Measurements from ENCODE around the gene JAK1.
"Not testable (repeated sequence)": the region's sequence is repeated elsewhere in the genome, so short reads cannot be mapped to it uniquely, and the experiment has no call there.

JAK1 gene

DNA sequence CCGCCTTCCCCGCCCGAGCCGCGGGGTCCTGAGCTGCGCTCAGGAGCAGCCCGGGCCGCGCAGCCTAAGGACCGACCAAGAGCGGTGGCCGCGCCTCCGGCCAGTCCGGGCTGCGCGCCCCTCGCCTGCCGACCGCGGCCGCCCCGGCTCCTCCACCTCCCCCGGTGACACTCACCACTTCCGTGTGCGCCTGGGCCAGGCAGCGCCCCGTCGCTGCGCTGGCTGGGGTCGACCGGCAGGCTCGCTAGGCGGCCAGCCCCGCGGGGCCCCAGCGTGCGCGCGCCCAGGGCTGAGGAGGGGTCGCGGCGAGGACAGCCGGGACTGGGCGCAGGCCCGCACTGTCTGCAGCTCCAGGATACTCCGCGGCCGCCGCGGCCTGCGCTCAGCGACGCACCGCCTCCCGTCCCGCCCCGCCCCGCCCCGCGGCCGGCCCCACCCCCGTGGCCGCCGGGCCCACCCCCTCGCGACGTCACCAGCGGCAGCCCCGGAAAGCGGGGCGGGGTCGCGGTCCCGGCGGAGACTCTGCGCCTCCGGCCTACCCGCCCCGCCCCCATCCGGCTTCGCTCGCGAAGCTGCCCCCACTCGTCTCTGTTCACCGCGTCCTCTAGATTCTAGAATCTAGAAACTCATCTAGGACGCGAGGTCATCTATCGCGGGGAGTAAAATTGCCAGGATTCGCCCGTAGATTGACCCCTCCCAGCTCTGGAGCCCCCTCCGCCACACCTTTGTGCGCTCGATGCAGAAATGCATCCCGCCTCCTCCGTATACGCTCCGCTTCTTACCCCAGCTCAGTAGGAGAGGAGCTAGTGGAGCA is at the start of gene JAK1:
Gene JAK1 (minus strand): TSS at position 392 of the 814 bp plus-strand sequence. CDS start 80,285 bp downstream, outside the sequence.
- DNase-seq (ENCODE audit: low read depth), result peak; percentile 42

DNA sequence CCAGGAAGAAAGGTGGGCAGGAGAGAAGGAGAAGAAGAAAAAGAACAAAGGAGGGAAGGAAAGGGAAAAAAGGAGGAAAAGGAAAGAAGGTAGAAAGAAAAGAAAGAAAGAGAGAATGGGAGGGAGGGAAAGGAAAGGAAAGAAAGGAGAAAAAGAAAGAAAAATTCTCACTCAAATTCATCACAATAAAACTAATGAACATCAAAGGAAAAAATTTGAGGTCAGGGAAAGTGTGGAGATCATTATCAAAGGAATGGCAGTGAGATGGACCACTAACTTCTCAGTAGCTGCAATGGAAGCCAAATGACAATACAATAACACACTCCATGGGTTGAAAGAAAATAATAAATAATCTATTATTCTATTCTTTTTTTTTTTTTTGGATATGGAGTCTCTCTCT is 48.0 kb upstream of the JAK1 start:
- DNase-seq (ENCODE audit: low read depth), result no peak

DNA sequence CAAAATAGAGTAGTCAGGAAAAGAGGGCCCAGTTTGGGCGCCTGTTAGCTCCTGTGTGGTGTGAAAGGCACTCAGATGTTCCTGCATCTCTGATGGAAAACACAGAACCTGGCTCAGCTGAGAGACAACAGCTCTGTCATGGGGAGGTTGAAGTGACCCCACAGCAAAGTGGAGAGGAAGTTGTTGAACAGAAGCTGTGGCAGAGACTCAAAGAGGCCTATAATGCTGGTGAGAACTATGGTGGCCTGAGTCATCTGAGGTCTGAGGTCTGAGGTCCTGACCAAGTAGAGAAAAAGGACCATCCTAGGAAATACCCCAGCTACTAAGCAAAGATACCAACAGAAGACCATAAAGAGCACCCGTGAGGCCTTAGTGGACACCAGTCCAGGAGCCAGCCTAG is 45.6 kb upstream of the JAK1 start:
- DNase-seq (ENCODE audit: low read depth), result no peak

DNA sequence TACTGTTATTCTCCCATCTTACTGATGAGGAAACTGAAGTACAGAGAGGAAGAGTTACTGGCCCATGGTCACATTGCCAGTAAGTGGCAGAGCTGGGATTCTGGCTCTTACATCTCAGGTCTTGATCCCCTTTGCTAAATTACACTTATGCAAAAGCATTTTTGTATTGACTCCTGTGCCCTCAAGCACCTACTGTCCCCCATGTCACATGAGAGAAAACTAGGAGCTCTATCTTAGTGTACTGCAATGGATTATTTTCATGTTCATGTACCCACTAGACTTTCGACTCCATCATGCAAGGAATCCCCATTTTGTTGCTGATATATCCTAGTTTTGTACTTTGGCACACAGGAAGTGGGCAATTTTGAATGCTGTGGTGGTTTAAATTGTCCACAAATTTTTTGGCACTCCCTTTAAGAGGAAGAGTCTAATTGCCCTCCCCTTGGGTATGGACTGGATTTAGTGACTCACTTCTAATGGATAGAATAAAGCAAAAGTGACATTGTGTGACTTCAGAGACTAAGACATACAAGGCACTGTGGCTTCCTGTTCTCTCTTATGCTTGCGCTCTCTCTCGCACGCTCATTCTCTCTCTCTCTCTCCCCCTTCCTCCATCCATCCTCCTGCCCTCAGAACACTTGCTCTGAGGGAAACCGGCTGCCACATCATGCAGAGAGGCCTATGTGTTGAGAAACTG is 43.5 kb upstream of the JAK1 start:
- no peak for DNase-seq (ENCODE audit: low read depth)

DNA sequence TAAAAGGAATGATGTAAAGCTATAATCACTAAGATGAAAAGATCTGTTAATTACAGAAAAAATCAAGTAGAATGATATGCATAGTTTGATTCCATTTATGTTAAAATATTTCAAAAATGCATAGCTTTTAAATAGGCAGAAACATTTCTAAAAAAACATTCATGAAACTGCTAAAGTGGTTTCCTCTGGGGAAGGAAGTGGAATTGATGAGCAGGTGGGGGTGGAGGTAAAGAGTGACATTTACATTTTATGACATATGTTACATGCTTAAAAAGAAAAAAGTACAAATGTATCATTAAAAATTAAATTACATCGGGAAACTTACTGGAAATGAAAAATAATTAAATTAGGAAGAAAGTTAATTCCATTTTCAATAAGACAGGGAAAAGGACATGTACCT is 42.8 kb upstream of the JAK1 start:
- no peak for DNase-seq (ENCODE audit: low read depth)

DNA sequence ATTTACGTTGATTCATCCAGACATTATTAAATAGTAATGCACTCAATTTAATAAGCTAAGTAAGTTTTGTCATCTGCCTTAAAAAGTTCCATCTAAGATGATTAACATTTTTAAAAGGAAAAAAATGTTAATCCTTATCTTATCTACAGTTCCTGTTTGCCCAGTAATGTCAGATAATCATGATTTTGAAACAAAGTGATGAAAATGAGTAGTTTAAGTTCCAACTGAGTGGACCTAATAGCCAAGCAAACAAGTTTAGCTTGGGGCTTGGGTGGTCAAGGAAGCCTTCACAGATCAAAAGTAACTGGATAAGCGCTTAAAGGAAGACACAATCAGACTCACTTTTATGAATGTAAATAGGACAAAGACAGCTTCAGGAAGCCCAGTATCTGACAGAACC is 40.5 kb upstream of the JAK1 start:
- no peak for DNase-seq (ENCODE audit: low read depth)

DNA sequence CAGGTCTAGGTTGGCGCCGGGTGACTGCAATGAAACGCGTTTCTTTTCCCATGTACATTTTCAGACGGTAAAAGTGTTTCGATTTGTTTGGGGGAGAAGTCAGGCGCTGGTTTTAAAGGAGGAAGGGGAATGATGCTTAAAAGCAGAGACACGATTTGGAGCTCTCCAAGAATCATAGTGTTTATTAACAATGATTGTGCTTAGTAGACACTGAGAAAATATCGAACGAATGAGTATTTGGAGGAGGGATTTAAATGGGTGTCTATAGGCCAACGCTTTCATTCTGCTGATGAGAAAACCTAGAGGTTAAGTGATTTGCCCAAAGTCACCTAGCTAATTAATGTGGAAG is 36.9 kb upstream of the JAK1 start:
- no peak for DNase-seq (ENCODE audit: low read depth)

DNA sequence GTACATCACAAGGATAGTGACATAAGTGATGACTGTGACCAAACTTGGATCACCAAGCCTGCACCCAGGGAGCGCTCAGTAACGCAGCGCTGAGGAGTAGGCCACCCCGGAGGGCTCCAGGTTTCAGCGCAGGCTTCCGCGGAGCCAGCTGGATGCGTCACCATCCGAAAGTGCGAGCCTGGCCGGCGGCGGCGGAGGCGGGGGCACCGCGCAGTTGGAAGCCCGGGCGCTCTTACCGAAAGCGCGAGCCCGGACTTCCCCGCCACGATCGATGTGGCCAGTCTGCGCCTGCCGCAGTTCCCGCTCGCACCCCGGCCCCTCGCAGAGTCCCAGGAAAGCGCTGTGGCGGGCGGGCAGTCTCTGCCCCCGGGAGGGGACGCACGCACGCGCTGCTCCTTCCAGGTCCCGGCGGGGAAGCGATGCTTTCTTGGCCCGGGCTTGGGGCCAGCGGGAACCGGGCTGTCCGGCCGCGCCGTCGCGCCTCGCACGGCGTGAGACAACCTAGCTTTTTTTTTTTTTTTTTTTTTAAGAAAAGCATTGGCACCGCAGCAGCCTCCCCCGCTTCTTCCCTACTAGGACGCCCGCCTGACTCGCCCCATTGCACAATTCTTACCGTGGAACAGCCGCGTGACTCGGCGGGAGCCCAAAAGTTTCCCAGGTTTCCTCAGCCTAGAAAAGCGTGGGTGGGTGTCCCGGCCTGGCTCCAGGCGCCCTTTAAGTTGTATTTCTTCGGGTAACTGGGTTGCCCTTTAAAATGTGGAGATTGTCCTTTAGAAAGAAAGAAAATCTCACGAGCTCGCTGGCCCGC is 36.4 kb upstream of the JAK1 start:
- peak; percentile 14 for DNase-seq (ENCODE audit: low read depth)

DNA sequence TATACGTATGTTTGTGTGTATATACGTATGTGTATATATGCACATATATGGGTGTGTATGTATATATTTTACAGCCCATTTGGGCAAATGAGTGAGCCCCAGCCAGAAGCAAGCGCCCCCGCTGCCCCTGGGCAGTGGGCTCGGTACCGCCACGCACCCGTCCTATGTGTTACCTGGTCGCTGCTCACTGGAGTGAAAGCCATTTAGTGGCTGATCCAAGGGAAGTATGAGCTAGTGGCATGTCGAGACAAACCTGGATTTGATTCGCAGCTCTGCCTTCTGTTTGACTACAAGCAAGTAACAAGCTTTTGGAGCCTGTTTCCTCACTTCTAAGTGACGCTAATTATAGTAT is 35.8 kb upstream of the JAK1 start:
- no peak for DNase-seq (ENCODE audit: low read depth)

DNA sequence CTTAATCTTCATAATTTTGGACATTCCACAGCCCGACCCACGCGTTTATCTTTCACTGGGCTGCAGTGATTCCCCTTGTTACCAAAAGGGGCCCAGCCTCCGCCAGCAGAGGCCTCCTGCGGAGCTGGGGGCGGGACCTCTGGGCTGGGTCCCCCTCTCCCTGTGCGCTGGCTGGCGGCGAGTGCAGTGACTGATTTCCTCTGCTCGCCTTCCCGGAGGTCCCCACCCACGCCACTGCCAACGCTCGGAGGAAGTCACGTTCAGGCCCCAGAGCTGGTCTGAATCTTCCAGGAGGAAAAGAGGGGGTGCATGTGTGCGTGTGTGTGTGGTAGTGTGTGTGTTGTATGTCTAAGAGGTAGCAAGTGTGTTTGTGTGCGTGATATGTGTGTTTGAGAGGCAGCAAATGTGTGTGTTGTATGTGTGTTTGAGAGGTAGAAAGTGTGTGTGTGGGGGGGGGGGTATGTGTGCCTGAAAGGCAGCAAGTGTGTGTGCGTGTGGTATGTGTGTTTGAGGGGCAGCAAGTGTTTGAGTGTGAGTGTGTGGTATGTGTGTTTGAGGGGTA is 35.0 kb upstream of the JAK1 start:
- no peak for DNase-seq (ENCODE audit: low read depth)

DNA sequence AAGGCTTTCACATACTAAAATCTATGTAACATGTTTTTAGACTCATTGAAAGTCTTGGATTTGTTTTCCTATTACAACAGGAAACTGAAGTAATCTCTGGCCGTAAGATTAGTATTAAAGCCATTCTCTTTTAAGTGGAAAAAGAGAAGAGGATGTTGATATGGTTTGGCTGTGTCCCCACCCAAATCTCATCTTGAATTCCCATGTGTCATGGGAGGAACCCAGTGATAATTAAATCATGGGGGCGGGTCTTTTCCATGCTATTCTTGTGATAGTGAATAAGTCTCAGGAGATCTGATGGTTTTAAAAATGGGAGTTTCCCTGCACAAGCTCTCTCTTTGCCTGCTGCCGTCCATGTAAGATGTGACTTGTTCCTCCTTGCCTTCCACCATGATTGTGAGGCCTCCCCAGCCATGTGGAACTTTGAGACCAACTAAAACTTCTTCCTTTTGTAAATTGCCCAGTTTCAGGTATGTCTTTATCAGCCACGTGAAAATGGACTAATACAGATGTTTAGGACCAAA is 32.1 kb upstream of the JAK1 start:
- not testable (repeated sequence) for DNase-seq (ENCODE audit: low read depth)

DNA sequence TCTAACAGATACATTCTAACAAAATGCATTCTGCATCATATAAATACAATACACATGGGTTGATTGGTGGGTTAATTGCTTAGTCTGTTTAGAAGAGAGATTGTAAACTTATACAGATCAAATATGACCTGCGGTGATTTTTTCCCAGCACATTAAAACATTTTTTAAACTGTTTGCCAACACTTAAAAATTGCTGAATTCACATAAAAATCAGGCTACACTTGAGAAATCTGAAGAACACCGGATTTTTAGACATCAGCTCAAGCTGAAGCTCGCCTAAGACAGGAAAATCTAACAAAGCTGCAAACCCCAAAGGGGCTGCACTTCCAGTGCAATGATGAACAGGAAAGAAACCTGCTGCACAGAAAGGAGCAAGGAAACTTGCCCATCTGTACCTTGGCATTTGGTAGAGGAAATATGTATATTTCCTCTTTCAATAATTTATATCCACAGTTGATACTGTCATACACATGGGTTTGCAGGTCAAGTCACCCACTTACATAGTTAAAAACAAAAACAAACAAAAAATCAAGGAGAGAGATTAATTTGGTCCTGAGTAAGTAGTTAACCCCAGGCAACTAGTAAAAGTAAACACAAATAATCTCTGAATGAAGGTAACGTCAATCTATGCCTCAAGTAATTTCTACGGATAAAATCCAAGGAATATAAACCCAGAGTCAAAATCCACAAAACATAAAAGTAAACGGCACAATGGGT is 30.4 kb upstream of the JAK1 start:
- no peak for DNase-seq (ENCODE audit: low read depth)

DNA sequence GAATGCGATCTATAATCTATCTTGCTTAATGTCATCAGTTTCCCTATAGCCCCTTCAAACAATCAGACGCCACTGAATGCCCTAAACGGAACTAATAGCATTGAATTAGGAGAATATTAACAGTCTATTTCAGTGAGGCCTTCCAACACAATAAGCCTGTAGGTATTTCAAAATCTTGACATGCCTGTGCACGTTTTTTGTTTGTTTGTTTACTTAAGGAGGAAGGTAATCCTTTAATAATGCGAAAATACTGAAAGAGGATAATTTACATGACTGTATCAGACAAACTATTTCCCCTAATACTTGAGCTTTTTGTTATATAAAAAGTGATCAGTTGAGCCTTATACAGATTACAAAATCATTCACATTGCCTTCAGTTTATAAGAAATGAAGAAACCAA is 29.0 kb upstream of the JAK1 start:
- no peak for DNase-seq (ENCODE audit: low read depth)

DNA sequence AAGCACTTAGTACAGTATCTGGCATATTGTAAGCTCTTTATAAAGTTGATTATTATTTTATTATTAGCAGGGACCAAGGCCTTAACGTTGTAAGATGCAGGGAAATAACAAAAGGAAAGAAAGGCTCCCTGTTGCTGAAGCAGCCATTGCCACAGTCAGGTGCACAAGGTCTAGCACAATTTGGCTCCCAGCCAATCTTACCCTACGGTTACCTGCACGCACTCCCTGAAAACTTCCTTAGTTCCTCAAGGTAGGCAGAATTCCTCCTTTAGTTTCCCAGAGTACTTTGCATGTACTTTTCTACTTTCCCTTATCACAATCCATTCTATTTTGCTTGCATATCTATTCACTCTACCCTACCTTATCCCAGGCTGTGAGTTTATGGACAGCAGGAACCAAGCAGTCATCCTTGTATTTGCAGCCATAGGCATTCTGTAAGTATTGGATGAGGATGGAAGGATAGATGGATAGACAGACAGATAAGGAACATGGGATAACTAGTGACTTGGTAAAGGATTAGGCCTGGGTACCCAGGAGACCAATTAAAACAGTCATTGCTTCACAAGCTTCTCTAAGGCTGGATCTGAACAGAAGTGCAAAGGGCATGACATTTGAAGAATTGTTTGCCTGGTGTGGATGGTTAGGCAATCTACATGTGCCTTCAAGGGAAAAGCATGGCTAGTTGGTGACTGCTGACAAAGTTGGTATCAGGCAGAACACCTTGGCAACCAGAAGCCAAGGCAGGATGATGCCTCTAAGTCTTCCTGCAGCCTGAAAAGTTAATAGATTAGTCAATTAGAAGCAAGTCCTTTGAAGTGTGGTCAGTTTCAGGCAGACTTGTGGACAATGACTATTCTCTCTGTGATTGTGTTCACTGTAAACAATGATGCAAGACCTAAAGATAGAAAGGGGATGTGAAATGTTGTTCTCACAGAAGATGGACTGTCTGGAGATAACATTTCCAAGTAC is 20.8 kb upstream of the JAK1 start:
- no peak for DNase-seq (ENCODE audit: low read depth)

DNA sequence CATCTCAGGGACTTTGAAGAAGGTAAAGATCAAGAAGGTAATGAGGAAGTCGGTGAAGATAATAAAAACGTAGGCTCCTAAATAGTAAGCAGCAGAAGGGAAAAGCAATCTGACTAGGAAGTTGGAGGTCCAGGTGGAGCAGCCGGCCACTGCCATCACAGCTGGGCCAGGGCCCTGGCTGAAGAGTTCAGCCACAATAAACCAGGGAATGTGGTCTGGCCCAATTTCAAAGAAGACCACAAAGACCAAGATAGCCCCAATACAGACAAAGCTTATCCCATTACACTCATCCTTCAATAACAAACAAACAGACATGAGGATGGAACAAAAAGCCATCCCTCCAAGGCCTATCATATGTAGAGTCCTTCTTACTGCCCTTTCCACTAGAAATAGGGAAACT is 18.4 kb upstream of the JAK1 start:
- DNase-seq (ENCODE audit: low read depth), result no peak

DNA sequence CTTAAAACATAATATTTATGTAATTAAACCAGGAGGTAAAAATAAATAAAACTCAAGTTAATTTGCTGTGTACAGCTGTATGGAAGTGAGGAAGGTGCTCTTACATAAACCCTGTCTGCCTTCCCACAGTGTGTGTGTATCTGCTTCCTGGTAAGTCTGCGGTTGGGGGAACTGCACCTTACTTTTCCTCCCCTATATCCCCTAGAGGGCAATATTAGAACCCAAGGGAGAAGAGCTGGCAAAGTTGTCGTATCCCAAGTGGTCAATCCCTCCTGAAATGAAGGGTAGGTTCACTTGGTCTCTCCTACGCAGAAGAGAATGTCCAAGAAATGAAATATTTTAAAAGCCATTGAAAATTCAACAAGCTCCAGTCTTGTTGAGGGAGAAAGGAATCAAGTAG is 17.8 kb upstream of the JAK1 start:
- no peak for DNase-seq (ENCODE audit: low read depth)

DNA sequence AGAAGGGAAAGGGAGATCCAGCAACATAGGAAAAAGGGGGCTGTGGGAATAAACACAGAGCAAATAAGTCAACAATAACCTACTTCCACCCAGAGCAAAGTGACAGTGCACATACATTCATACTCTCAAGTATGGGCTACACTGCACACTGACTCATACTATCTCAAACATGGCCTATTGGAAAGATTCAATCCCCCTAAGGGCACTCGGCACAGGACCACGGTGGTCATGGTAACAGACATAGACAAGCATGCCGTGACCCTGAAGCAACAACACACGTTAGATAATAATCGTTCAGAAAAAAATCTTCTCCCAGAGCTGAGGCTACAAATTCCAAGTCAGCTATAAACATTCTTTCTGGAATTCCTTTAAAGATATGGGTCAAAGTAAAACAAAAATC is 16.8 kb upstream of the JAK1 start:
- DNase-seq (ENCODE audit: low read depth), result no peak

DNA sequence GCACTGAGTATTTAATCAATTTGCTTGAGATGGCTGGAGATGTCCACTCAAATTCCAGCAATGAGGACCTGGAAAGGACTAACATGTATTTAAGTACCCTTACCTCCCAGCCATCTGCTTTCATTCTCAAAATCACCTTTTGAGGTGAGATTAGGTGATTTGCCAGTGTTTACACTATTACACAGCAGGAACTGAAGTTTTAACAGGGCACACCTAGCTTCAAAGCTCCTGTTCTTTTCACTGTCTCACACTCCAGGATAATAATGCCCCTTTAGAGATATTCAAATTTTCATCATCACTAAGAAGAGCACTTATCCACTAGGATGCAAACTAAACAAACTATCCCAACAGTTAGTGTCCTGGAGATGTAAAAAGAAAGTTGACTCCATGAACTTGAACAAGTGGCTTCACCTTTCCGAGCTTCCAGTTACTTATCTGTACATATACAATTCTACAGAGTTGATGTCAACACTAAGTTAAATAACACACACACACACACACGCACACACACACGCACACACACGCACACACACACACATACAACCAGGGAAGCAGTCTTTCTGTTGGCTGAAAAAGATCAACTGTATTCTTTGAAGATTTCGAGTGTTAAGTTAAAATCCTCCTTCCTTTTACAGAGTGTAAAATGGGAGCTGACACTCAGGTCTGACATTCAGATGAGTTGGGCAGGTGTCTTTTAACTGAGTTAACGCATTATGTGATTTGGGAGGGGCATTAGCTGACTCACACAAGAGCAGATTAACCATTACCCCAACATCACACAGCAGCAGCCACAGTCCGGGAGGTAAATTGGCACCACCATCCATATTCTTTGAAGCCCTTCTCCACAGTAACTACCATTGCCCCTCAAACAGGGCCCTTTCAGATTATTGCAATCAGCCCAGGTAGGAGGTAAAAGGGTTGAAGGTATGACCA is 15.5 kb upstream of the JAK1 start:
- no peak for DNase-seq (ENCODE audit: low read depth)

Data from HS-27A (cell line).